ACC112 (cell line): Measurements from ENCODE around the gene PROCR.

Experiments
- H2AFZ ChIP-seq: fragments of 200-600 bp; sonication (generic); one replicate; pipeline ENCODE4 v1.6.0; 2017; ENCODE audit warnings: antibody characterized with exemption, low read length; ENCODE audit not compliant: unreplicated experiment
- H3K27ac ChIP-seq: fragments of 200-600 bp; sonication (generic); 2 replicates; pipeline ENCODE4 v1.5.1; 2014; ENCODE audit warnings: low read depth, mild to moderate bottlenecking, antibody characterized with exemption, low read length, moderate library complexity
- H3K27me3 ChIP-seq: fragments of 200-600 bp; sonication (generic); 2 replicates; pipeline ENCODE4 v1.6.1; 2014; ENCODE audit warnings: mild to moderate bottlenecking, antibody characterized with exemption, low read length, moderate library complexity, mixed read lengths; ENCODE audit not compliant: insufficient read depth
- H3K36me3 ChIP-seq: fragments of 200-600 bp; sonication (generic); 2 replicates; pipeline ENCODE4 v1.6.1; 2016; ENCODE audit warnings: mild to moderate bottlenecking, antibody characterized with exemption, low read length, moderate library complexity, mixed read lengths; ENCODE audit not compliant: insufficient read depth
- H3K4me1 ChIP-seq: fragments of 200-600 bp; sonication (generic); one replicate; pipeline ENCODE4 v1.6.1; 2016; ENCODE audit warnings: low read length, mixed read lengths; ENCODE audit not compliant: insufficient read depth, unreplicated experiment, control insufficient read depth
- H3K4me3 ChIP-seq: fragments of 200-600 bp; sonication (generic); 2 replicates; pipeline ENCODE4 v1.5.1; 2014; ENCODE audit warnings: mild to moderate bottlenecking, low read depth, low read length
- H3K79me2 ChIP-seq: fragments of 200-600 bp; sonication (generic); one replicate; pipeline ENCODE4 v1.6.0; 2016; ENCODE audit warnings: low read length; ENCODE audit not compliant: control insufficient read depth, unreplicated experiment, insufficient read depth

PROCR gene

DNA sequence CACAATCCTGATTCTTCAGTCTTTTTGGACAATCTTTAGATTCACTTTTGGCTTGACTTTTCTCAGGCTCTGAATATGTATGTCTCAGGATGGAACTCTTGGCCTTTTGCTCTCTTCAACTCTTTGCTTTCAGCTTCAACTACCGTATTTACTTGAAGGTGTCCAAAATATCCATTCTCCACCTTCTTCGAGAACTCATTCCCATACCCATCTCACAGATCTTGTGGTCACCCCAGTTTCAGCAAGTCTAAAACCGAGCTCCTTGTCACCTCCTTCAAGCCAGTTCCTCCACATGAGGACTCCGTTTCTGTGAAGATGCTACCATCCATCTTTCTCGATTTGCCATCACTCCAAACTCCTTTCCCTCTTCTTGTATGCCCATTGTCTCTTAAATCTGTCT, 52.7 kb downstream of the PROCR start:
- Histone ChIP-seq H3K4me1 (no peaks in the 10 kb centered on the region), H3K4me3 (no peak overlapping the region), H3K36me3 (no peaks in the 10 kb centered on the region), H3K79me2 (no peaks in the 10 kb centered on the region), H3K27ac (no peak overlapping the region), H2AFZ (no peak overlapping the region), H3K27me3 (peaks cover 37% of the 10 kb centered on the region)

DNA sequence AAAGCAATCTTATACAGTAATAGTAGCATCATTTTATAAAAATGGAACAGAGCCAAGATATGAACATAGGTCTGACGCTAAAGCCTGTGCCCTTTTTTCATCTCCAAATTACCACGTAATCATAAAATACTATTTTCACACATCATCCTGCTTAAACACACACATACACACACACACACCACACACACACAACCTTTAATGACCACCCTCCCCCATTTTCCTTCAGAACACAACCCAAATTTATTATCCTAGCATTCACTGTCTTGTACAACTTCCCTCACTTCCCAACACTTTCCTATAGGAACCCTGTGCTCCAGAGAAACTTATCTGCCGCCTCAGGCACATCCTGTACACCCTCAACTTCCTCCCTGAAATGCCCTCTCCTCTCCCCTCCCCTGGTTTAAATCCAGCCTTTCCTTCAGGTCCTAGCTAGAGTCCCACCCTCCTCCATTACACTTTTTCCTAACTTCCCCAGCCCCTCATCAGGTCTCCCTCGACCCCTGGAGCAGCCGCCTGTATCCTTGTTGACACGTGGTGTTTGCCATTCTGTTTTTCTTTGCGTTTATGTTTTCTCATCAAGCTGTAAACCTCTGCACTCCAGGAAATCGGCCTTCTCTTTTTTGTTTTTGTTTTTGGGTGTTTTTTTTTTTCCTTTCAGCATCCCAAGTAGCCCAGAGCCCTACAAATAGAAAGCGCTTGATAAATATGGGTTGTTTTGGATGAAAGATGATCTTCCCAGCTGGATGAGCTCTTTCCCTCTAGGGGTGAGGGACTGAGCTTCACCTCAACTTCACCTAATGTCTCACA, 53.6 kb downstream of the PROCR start:
- Histone ChIP-seq H3K4me3 (no peak overlapping the region; the same call in 1 of the 2 replicates), H3K27ac (no peak overlapping the region), H3K79me2 (no peaks in the 10 kb centered on the region), H3K27me3 (peaks cover 37% of the 10 kb centered on the region), H3K4me1 (no peaks in the 10 kb centered on the region), H3K36me3 (no peaks in the 10 kb centered on the region), H2AFZ (no peak overlapping the region)

DNA sequence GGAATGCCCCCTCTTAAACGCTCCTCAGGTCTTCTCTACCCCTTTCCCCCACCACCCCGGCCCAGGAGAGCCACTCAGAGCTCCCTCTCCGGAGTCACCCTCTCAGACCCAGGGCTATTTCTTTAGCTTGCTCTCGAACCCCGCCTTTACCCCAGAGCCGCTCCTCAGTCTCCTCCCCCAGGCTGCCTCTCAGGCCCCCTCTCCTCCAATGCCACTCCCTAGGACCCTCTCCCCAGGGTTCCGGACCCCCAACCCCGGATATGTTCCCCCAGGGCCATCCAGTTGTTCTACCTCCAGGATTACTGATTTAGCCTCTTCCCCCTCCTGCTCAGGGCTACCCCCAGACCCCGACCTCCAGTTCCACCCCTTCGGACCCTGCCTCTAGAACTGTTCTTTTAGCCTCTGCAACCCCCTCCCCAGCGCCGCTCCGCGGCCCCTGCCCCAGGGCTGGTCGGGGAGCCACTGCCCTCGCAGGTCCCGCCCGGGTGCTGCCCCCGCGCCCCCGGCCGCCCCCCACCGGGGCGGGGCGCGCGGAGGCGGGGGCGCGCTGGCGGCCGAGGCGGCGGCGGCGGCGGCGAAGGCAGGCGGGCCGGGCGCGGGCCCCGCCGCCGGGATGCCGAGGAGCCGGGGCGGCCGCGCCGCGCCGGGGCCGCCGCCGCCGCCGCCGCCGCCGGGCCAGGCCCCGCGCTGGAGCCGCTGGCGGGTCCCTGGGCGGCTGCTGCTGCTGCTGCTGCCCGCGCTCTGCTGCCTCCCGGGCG, 54.4 kb downstream of the PROCR start, which contains the start of gene MMP24:
Gene MMP24 (plus strand): TSS at position 565 of the 758 bp plus-strand sequence. CDS start 49 bp downstream, at position 614.
- Histone ChIP-seq H3K79me2 (no peaks in the 10 kb centered on the region), H3K36me3 (no peaks in the 10 kb centered on the region), H3K4me1 (no peaks in the 10 kb centered on the region), H3K27ac (no peak within 1 kb of the TSS), H3K4me3 (peak within 1 kb of the TSS; percentile 57), H2AFZ (no peak within 1 kb of the TSS), H3K27me3 (peaks cover 37% of the 10 kb centered on the region)
